DND-41 (cell line): ENCODE data around the gene SNX25.

Experiments used
- EZH2 ChIP-seq: IDR thresholded peaks from 3 replicates; pipeline ENCODE4 v1.6.1; 2012; ENCODE audit warnings: borderline replicate concordance, low read depth, mild to moderate bottlenecking, moderate library complexity, low read length, inconsistent platforms; ENCODE audit not compliant: severe bottlenecking
- TF ChIP-seq, protein P1 (sequence below): IDR thresholded peaks from 2 replicates; pipeline ENCODE4 v1.5.1; 2012; ENCODE audit warnings: borderline replicate concordance, low read length, moderate library complexity, mild to moderate bottlenecking; ENCODE audit not compliant: poor library complexity, severe bottlenecking; ENCODE audit errors: extremely low read depth

DNA sequence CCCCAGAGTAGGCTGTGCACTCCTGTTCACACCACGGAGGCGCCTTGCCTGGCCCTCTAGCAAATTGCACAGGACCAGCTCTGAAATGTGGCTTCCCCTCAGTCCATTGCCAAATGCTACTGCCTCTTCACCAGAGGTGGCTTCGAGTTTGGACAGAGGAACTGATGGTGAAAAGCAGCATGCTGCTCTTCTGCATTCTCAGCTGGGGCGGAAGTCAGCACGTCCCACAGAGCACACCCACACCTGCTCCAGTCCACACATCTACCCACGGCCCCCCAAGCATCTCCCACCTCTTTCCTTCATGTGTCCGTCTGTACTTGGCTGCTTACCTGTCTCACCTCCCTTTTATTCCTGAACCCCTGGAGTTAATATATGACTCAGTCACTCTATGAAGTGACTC, 142.8 kb downstream of the SNX25 start:
- TF ChIP-seq, protein P1, sequence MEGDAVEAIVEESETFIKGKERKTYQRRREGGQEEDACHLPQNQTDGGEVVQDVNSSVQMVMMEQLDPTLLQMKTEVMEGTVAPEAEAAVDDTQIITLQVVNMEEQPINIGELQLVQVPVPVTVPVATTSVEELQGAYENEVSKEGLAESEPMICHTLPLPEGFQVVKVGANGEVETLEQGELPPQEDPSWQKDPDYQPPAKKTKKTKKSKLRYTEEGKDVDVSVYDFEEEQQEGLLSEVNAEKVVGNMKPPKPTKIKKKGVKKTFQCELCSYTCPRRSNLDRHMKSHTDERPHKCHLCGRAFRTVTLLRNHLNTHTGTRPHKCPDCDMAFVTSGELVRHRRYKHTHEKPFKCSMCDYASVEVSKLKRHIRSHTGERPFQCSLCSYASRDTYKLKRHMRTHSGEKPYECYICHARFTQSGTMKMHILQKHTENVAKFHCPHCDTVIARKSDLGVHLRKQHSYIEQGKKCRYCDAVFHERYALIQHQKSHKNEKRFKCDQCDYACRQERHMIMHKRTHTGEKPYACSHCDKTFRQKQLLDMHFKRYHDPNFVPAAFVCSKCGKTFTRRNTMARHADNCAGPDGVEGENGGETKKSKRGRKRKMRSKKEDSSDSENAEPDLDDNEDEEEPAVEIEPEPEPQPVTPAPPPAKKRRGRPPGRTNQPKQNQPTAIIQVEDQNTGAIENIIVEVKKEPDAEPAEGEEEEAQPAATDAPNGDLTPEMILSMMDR, result no peak
- TF ChIP-seq EZH2, result no peak
